ENCODE measurements around the gene USH1G.

DNA sequence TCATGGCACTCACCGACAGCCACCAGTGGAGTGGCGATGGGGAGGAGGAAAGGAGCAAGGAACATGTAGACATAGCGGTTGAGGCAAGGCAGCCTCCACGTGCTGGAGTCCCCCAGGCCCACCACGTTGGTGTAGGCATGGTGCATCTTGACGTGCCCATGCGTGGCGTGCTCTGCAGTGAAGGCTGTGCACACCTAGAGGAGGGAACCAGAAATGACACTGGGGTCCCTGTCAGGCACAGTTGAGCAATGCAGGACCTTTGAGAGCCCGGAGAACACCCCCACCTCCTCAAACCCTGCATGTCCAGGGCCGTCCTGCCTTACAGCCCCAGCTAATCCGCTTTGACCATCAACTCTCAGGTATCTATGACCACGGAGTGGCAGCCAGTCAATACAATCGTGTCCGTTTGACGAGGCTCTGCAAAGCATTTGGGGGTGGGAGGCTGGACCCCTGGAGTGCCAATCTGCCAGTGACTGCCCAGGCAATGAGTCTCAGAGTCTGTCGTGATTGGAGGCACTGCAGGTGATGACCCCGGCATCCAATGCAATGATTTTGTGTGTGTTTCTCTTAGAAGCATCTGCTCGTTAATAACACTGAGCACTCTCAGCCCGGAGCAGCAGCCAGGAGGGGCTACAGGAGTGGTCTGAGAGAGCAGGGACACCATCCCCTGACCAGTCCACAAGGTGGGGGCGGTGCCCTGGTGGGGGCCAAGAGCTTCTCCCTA is 40.4 kb downstream of the USH1G start:
- TF ChIP-seq, protein P1, sequence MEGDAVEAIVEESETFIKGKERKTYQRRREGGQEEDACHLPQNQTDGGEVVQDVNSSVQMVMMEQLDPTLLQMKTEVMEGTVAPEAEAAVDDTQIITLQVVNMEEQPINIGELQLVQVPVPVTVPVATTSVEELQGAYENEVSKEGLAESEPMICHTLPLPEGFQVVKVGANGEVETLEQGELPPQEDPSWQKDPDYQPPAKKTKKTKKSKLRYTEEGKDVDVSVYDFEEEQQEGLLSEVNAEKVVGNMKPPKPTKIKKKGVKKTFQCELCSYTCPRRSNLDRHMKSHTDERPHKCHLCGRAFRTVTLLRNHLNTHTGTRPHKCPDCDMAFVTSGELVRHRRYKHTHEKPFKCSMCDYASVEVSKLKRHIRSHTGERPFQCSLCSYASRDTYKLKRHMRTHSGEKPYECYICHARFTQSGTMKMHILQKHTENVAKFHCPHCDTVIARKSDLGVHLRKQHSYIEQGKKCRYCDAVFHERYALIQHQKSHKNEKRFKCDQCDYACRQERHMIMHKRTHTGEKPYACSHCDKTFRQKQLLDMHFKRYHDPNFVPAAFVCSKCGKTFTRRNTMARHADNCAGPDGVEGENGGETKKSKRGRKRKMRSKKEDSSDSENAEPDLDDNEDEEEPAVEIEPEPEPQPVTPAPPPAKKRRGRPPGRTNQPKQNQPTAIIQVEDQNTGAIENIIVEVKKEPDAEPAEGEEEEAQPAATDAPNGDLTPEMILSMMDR (IDR thresholded peaks at IDR 0.05; ENCODE audit: insufficient read depth, low read length), result no peak
- TF ChIP-seq, protein P2, sequence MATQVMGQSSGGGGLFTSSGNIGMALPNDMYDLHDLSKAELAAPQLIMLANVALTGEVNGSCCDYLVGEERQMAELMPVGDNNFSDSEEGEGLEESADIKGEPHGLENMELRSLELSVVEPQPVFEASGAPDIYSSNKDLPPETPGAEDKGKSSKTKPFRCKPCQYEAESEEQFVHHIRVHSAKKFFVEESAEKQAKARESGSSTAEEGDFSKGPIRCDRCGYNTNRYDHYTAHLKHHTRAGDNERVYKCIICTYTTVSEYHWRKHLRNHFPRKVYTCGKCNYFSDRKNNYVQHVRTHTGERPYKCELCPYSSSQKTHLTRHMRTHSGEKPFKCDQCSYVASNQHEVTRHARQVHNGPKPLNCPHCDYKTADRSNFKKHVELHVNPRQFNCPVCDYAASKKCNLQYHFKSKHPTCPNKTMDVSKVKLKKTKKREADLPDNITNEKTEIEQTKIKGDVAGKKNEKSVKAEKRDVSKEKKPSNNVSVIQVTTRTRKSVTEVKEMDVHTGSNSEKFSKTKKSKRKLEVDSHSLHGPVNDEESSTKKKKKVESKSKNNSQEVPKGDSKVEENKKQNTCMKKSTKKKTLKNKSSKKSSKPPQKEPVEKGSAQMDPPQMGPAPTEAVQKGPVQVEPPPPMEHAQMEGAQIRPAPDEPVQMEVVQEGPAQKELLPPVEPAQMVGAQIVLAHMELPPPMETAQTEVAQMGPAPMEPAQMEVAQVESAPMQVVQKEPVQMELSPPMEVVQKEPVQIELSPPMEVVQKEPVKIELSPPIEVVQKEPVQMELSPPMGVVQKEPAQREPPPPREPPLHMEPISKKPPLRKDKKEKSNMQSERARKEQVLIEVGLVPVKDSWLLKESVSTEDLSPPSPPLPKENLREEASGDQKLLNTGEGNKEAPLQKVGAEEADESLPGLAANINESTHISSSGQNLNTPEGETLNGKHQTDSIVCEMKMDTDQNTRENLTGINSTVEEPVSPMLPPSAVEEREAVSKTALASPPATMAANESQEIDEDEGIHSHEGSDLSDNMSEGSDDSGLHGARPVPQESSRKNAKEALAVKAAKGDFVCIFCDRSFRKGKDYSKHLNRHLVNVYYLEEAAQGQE (IDR thresholded peaks at IDR 0.05; ENCODE audit: insufficient replicate concordance, low read depth), result no peak
